CD14-positive monocyte (primary cell): ENCODE results near the gene FAM221B. TPM values are rescaled to one million over a fixed set of nuclear protein-coding genes. Genes with fewer than 3 reads are reported as not detected.
A peak's percentile ranks its signal among the peaks of the same experiment; 100 is the strongest.

ENCODE experiments used
- DNase-seq, 3 donors: peaks; one replicate each; pipeline ENCODE4 v3.0.0-alpha.2; 2011 to 2022
- H2AFZ ChIP-seq: 2 replicates; pipeline ENCODE4 v1.6.0; 2012; ENCODE audit warnings: mild to moderate bottlenecking, low read depth, low read length, inconsistent platforms; ENCODE audit not compliant: insufficient read depth, poor library complexity, severe bottlenecking
- H3K27ac ChIP-seq, 2 donors: 1 replicate in 1 of 2; 2 replicates in 1 of 2; pipeline ENCODE4 v1.5.1; 2012 to 2013; ENCODE audit warnings: low read length in 2 of 2, control low read depth in 1 of 2, inconsistent platforms in 1 of 2, low read depth in 1 of 2, mild to moderate bottlenecking in 1 of 2
- H3K27me3 ChIP-seq, 2 donors: one replicate each; pipeline versions ENCODE4 v1.6.0 to v1.6.1; 2011 to 2013; ENCODE audit warnings: low read length in 2 of 2; ENCODE audit not compliant: control insufficient read depth in 2 of 2, insufficient read depth in 2 of 2
- H3K36me3 ChIP-seq, 2 donors: replicated peaks in 1 of 2; 1 replicate in 1 of 2; 2 replicates in 1 of 2; pipeline versions ENCODE4 v1.5.1 to v1.6.1; 2012 to 2013; ENCODE audit warnings: low read length in 2 of 2, control low read depth in 1 of 2, inconsistent platforms in 1 of 2, mild to moderate bottlenecking in 1 of 2; ENCODE audit not compliant: insufficient read depth in 2 of 2, control insufficient read depth in 1 of 2
- H3K4me1 ChIP-seq, 2 donors: 1 replicate in 1 of 2; 2 replicates in 1 of 2; pipeline versions ENCODE4 v1.5.1 to v1.6.1; 2012 to 2013; ENCODE audit warnings: low read length in 2 of 2, control low read depth in 1 of 2, inconsistent platforms in 1 of 2, mild to moderate bottlenecking in 1 of 2, moderate library complexity in 1 of 2; ENCODE audit not compliant: insufficient read depth in 2 of 2, control insufficient read depth in 1 of 2
- H3K4me2 ChIP-seq: replicated peaks from 2 replicates; pipeline ENCODE3; 2012; ENCODE audit warnings: low read length, moderate library complexity, mild to moderate bottlenecking; ENCODE audit not compliant: poor library complexity, severe bottlenecking; ENCODE audit errors: extremely low read depth
- H3K4me3 ChIP-seq, 3 experiments: fragments of 200-600 bp in 1 of 3; sonication (generic) in 1 of 3; replicated peaks in 1 of 3; 1 replicate in 2 of 3; 2 replicates in 1 of 3; pipeline ENCODE4 v1.5.1; 2011 to 2013; ENCODE audit warnings: low read length in 3 of 3, mild to moderate bottlenecking in 3 of 3, control low read depth in 2 of 3, low read depth in 2 of 3, inconsistent platforms in 1 of 3, moderate library complexity in 1 of 3
- H3K79me2 ChIP-seq: 2 replicates; pipeline ENCODE4 v1.6.0; 2012; ENCODE audit warnings: mild to moderate bottlenecking, control low read depth, inconsistent platforms, low read length, moderate library complexity; ENCODE audit not compliant: insufficient read depth
- H3K9ac ChIP-seq: 2 replicates; pipeline ENCODE4 v1.6.0; 2017; ENCODE audit warnings: low read length, mild to moderate bottlenecking; ENCODE audit not compliant: insufficient read depth, poor library complexity, severe bottlenecking
- H3K9me3 ChIP-seq, 2 donors: replicated peaks in 1 of 2; 1 replicate in 1 of 2; 2 replicates in 1 of 2; pipeline versions ENCODE4 v1.5.1 to v1.6.1; 2012 to 2013; ENCODE audit warnings: low read length in 2 of 2, control low read depth in 1 of 2; ENCODE audit not compliant: control insufficient read depth in 1 of 2, insufficient read depth in 1 of 2
- H4K20me1 ChIP-seq: 2 replicates; pipeline ENCODE4 v1.6.0; 2012; ENCODE audit warnings: mild to moderate bottlenecking, low read length, control low read depth, moderate library complexity; ENCODE audit not compliant: insufficient read depth
- H3K27ac Mint-ChIP-seq, 7 donors: one replicate each; pipeline ENCODE4 v1.8.0; 2020; ENCODE audit warnings: mild to moderate bottlenecking in 7 of 7, mixed read lengths in 7 of 7, moderate library complexity in 6 of 7, inconsistent platforms in 2 of 7
- H3K27me3 Mint-ChIP-seq, 3 donors: one replicate each; pipeline ENCODE4 v1.8.0; 2021 to 2022; ENCODE audit warnings: low read depth in 3 of 3, mild to moderate bottlenecking in 3 of 3, mixed read lengths in 3 of 3, moderate library complexity in 3 of 3, inconsistent platforms in 1 of 3
- H3K36me3 Mint-ChIP-seq, 2 donors: one replicate each; pipeline ENCODE4 v1.8.0; 2020; ENCODE audit warnings: mixed read lengths in 2 of 2, inconsistent platforms in 1 of 2, mild to moderate bottlenecking in 1 of 2
- H3K4me1 Mint-ChIP-seq: one replicate; pipeline ENCODE4 v1.8.0; 2020; ENCODE audit warnings: mild to moderate bottlenecking, mixed read lengths
- H3K4me3 Mint-ChIP-seq, 2 donors: one replicate each; pipeline ENCODE4 v1.8.0; 2020; ENCODE audit warnings: mild to moderate bottlenecking in 2 of 2, mixed read lengths in 2 of 2, moderate library complexity in 1 of 2
- H3K9me3 Mint-ChIP-seq, 7 donors: one replicate each; pipeline ENCODE4 v1.8.0; 2020 to 2022; ENCODE audit warnings: mixed read lengths in 7 of 7, mild to moderate bottlenecking in 6 of 7, moderate library complexity in 6 of 7, inconsistent platforms in 2 of 7
- CTCF ChIP-seq: fragments of 200-600 bp; IDR thresholded peaks from one replicate; pipeline ENCODE4 v1.8.0; 2022; ENCODE audit warnings: antibody characterized with exemption, mild to moderate bottlenecking
- WGBS: methylation state at CpG from one replicate; pipeline ENCODE4 v1.1.5; 2013; ENCODE audit warnings: missing lambda C conversion rate; ENCODE audit not compliant: insufficient coverage; 5-methylcytosine and 5-hydroxymethylcytosine counted together
- intact Hi-C, 2 donors: fragments of 100-400 bp; cut with micrococcal nuclease; formaldehyde crosslinking; loops; one replicate each; pipeline versions ENCODE4 v1.15.0 to v1.15.1; 2023
- polyA plus RNA-seq, 3 donors: library from polyadenylated mRNA; depleted of rRNA in 1 of 3; unstranded in 2 of 3; stranded (reverse) in 1 of 3; fragments of 300-500 nt in 2 of 3; fragments of >200 nt in 1 of 3; fragmentation: Illumina TruSeq in 2 of 3; gene quantifications; 1 replicate in 2 of 3; 2 replicates in 1 of 3; pipeline ENCODE4 v1.2.3, GENCODE V29; 2012 to 2021

Gene FAM221B
- polyA plus RNA-seq, 3 donors: 0.05 to 0.63 TPM; not detected in 1

GRCh38 chr9:35778496-35778895 lies 50.0 kb downstream of the FAM221B start:
- Mint-ChIP-seq H3K9me3 (peaks cover 0 to 3% (median 0%) of the 10 kb centered on the region in 7 donors), H3K27me3 (peaks cover 0 to 2% (median 1%) of the 10 kb centered on the region in 3 donors), H3K27ac (no peak overlapping the region), H3K36me3 (no peaks in the 10 kb centered on the region), H3K4me3 (no peak overlapping the region), H3K4me1 (peaks cover 16% of the 10 kb centered on the region)
- H3K9ac ChIP-seq: no peak overlapping the region
- no peaks in the 10 kb centered on the region for H3K79me2 ChIP-seq
- no CpG with 5 or more reads among the region's 3 CpGs for WGBS
- no peak overlapping the region for H3K4me2 ChIP-seq
- H4K20me1 ChIP-seq: no peaks in the 10 kb centered on the region
- no peak overlapping the region for H3K4me3 ChIP-seq
- H3K9me3 ChIP-seq: no peaks in the 10 kb centered on the region
- H3K4me1 ChIP-seq: peaks cover 15 to 16% of the 10 kb centered on the region in 2 donors
- no peaks in the 10 kb centered on the region for H3K27me3 ChIP-seq
- TF ChIP-seq CTCF: no peak
- no peak overlapping the region for H3K27ac ChIP-seq
- DNase-seq: no peak
- intact Hi-C loops: no loop called here
- no peaks in the 10 kb centered on the region for H3K36me3 ChIP-seq
- H2AFZ ChIP-seq: no peak overlapping the region

GRCh38 chr9:35776018-35776417 lies 52.5 kb downstream of the FAM221B start:
- Histone ChIP-seq H3K9me3 (no peaks in the 10 kb centered on the region), H4K20me1 (no peaks in the 10 kb centered on the region), H3K4me1 (peaks cover 15 to 16% of the 10 kb centered on the region in 2 donors), H3K27me3 (no peaks in the 10 kb centered on the region), H2AFZ (peak overlapping the region; percentile 29), H3K4me3 (no peak overlapping the region), H3K79me2 (no peaks in the 10 kb centered on the region), H3K36me3 (no peaks in the 10 kb centered on the region), H3K27ac (no peak overlapping the region), H3K4me2 (peak overlapping the region; percentile 46), H3K9ac (no peak overlapping the region)
- Mint-ChIP-seq H3K4me3 (no peak overlapping the region), H3K27ac (peak overlapping the region in 2 of 7 donors; percentile 59 to 68), H3K4me1 (peaks cover 16% of the 10 kb centered on the region), H3K27me3 (peaks cover 0 to 2% (median 1%) of the 10 kb centered on the region in 3 donors), H3K36me3 (no peaks in the 10 kb centered on the region), H3K9me3 (peaks cover 0 to 3% (median 0%) of the 10 kb centered on the region in 7 donors)
- intact Hi-C loops: no loop called here
- DNase-seq: no peak
- 40% methylated on average over 1 of the region's 4 CpGs for WGBS
- TF ChIP-seq CTCF: no peak
